Spleen (tissue), 7 donors: ENCODE data around the gene CAPN9.

Experiments used
- CTCF ChIP-seq, 11 experiments: fragments of 200-600 bp in 7 of 11; fragments of 450-650 bp in 4 of 11; sonication (generic) in 4 of 11; IDR thresholded peaks in 8 of 11; conservative IDR thresholded peaks in 3 of 11; 1 replicate in 7 of 11; 2 replicates in 4 of 11; pipeline versions ENCODE4 v1.4.0 to v1.8.0; 2016 to 2021; ENCODE audit warnings: antibody characterized with exemption in 11 of 11, inconsistent platforms in 4 of 11, mild to moderate bottlenecking in 1 of 11
- POLR2AphosphoS5 ChIP-seq, 3 donors: sonication (generic); formaldehyde crosslinking; IDR thresholded peaks; one replicate each; pipeline ENCODE4 v1.5.1; 2017; ENCODE audit warnings: antibody characterized with exemption in 3 of 3
- donor health status: DM: no; HTN: no; CAD: no; lungs with moderate emphysema.
- donor health status: DM: no; HTN: no; CAD: no.
- donor health status: DM: no; HTN: no; CAD: no.

- TF ChIP-seq CTCF (IDR thresholded peaks at IDR 0.05 in 8 of 11, conservative IDR thresholded peaks at IDR 0.05 in 3 of 11) (no peak), POLR2AphosphoS5 (IDR thresholded peaks at IDR 0.05) (peak in 1 of 3 donors; percentile 29)
Measured at GRCh38 chr1:230822092-230822581, 74.9 kb downstream of the CAPN9 start.
